ENCODE results near the gene SSC5D.

SSC5D gene

DNA sequence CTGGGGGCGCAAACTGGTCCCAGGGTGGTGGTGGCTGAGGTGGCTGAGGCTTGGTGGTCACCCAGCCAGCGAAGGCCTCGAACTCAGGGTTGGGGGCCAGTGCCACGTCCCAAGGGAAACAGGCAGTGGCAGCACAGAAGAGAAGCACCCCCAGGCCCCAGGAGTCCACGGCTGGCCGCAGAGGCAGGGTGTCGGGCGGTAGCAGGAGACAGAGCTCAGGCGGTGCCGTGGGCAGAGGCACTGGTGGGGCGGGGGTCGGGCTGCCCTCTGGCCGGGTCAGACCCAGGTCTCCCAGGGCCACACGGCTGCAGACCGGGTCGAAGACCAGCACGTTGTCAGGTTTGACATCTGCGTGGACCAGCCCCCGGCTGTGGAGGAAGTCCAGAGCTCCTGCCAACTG lies 52.9 kb downstream of the SSC5D start:
- in situ Hi-C loops (cut with HindIII; ENCODE audit: low pct_ligation_motif_present, low sequenced_read_pairs), result no loop called here
- DNase-seq, result no peak
- Histone ChIP-seq H3K27ac (no peak overlapping the region), H3K27me3 (replicated peaks) (no peaks in the 10 kb centered on the region), H3K36me3 (replicated peaks) (no peaks in the 10 kb centered on the region), H3K4me3 (ENCODE audit: low read depth, low read length) (no peak overlapping the region)
- TF ChIP-seq, protein P1, sequence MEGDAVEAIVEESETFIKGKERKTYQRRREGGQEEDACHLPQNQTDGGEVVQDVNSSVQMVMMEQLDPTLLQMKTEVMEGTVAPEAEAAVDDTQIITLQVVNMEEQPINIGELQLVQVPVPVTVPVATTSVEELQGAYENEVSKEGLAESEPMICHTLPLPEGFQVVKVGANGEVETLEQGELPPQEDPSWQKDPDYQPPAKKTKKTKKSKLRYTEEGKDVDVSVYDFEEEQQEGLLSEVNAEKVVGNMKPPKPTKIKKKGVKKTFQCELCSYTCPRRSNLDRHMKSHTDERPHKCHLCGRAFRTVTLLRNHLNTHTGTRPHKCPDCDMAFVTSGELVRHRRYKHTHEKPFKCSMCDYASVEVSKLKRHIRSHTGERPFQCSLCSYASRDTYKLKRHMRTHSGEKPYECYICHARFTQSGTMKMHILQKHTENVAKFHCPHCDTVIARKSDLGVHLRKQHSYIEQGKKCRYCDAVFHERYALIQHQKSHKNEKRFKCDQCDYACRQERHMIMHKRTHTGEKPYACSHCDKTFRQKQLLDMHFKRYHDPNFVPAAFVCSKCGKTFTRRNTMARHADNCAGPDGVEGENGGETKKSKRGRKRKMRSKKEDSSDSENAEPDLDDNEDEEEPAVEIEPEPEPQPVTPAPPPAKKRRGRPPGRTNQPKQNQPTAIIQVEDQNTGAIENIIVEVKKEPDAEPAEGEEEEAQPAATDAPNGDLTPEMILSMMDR (IDR thresholded peaks at IDR 0.05; ENCODE audit: low read depth, low read length, missing control alignments), result no peak

DNA sequence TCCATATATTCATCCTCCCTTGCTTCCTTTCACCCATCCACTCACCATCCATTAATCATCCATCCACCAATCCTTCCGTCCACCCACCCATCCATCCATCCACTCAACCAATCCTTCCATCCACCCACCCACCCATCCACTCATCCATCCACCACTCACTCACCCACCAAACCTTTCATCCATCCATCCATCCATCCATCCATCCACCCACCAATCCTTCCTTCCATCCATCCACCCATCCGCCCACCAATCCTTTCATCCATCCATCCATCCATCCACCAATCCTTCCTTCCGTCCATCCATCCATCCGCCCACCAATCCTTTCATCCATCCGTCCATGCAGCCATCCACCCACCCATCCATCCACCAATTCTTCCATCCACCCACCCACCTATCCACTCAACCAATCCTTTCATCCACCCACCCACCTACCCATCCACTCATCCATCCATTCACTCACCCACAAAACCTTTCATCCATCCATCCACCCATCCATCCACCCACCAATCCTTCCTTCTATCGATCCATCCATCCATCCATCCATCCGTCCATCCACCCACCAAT lies 54.1 kb downstream of the SSC5D start:
- no peak overlapping the region for H3K4me3 ChIP-seq (ENCODE audit: low read depth, low read length)
- no peak for DNase-seq
- no peaks in the 10 kb centered on the region for H3K36me3 ChIP-seq (replicated peaks)
- TF ChIP-seq, protein P1 (IDR thresholded peaks at IDR 0.05; ENCODE audit: low read depth, low read length, missing control alignments), result no peak
- no peaks in the 10 kb centered on the region for H3K27me3 ChIP-seq (replicated peaks)
- in situ Hi-C loops (cut with HindIII; ENCODE audit: low pct_ligation_motif_present, low sequenced_read_pairs), result no loop called here
- no peak overlapping the region for H3K27ac ChIP-seq

DNA sequence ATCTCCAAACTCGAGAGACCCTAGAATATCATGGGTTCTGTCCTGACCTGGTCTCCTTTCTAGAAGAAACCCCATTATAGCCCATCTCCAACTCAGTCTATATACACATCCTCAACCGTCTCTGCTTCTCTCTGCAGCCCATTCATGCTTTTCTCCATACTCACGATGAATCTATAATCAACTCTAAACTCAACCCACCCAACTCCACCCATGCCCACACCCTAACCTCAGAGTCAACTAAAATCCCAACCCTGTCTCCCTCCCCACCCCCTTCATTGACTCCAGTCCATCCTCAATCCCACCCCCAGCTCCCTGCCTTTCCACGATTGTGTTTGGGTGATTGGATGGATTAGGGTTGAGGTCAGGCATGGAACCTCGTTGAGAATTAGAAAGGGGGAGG lies 55.3 kb downstream of the SSC5D start:
- Histone ChIP-seq H3K27me3 (replicated peaks) (no peaks in the 10 kb centered on the region), H3K27ac (no peak overlapping the region), H3K4me3 (ENCODE audit: low read depth, low read length) (no peak overlapping the region), H3K36me3 (replicated peaks) (no peaks in the 10 kb centered on the region)
- in situ Hi-C loops (cut with HindIII; ENCODE audit: low pct_ligation_motif_present, low sequenced_read_pairs), result no loop called here
- DNase-seq, result no peak
- TF ChIP-seq, protein P1 (IDR thresholded peaks at IDR 0.05; ENCODE audit: low read depth, low read length, missing control alignments), result no peak

- H3K4me3 ChIP-seq (ENCODE audit: low read depth, low read length), result no peak overlapping the region
- TF ChIP-seq, protein P1 (IDR thresholded peaks at IDR 0.05; ENCODE audit: low read depth, low read length, missing control alignments), result no peak
- DNase-seq, result no peak
- H3K36me3 ChIP-seq (replicated peaks), result no peaks in the 10 kb centered on the region
- no peaks in the 10 kb centered on the region for H3K27me3 ChIP-seq (replicated peaks)
- H3K27ac ChIP-seq, result no peak overlapping the region
- in situ Hi-C loops (cut with HindIII; ENCODE audit: low pct_ligation_motif_present, low sequenced_read_pairs), result no loop called here
Measured at GRCh38 chr19:55544014-55544413, 55.8 kb downstream of the SSC5D start.

GRCh38 chr19:55544776-55545439 lies 56.7 kb downstream of the SSC5D start:
- TF ChIP-seq, protein P1 (IDR thresholded peaks at IDR 0.05; ENCODE audit: low read depth, low read length, missing control alignments), result no peak
- no peak for DNase-seq
- Histone ChIP-seq H3K27me3 (replicated peaks) (no peaks in the 10 kb centered on the region), H3K36me3 (replicated peaks) (no peaks in the 10 kb centered on the region), H3K27ac (no peak overlapping the region), H3K4me3 (ENCODE audit: low read depth, low read length) (no peak overlapping the region)
- in situ Hi-C loops (cut with HindIII; ENCODE audit: low pct_ligation_motif_present, low sequenced_read_pairs), result no loop called here

DNA sequence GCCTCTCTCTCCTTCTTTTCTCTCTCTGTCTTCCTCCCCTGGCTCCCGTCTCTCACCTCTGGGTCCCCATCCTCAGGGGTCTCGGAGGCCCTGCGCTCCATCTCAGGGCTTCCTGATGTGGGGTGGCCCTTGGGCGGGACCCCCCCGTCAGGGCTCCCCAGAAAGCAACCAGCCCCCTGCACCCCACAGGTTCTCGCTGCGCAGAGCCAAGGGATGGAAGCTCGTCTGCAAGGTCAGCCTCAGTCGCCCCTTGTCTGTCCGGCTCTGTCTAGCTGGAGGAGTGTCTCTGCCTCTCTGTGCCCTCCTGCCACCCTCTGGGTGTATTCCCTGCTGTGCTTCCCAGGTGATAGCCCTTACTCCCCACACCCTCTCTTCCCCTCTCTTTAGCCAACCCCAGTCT lies 57.2 kb downstream of the SSC5D start, which contains the start of gene SBK3:
Gene SBK3 (minus strand): TSS at position 101 of the 400 bp plus-strand sequence. CDS start 0 bp downstream, at position 101.
- in situ Hi-C loops (cut with HindIII; ENCODE audit: low pct_ligation_motif_present, low sequenced_read_pairs), result no loop called here
- no peak within 1 kb of the TSS for H3K27ac ChIP-seq
- TF ChIP-seq, protein P1 (IDR thresholded peaks at IDR 0.05; ENCODE audit: low read depth, low read length, missing control alignments), result no peak

More for the DNA sequence above, 57.2 kb downstream of the SSC5D start, which contains the start of gene SBK3:
- Histone ChIP-seq H3K36me3 (replicated peaks) (no peaks in the 10 kb centered on the region), H3K27me3 (replicated peaks) (no peaks in the 10 kb centered on the region), H3K4me3 (ENCODE audit: low read depth, low read length) (no peak within 1 kb of the TSS)
- no peak for DNase-seq
